Colon (tissue), 2 donors: ENCODE data around the gene RNF224.
A peak's percentile ranks its signal among the peaks of the same experiment; 100 is the strongest.

ENCODE experiments used
- FAIRE-seq: peaks from 2 replicates; lab custom pipeline; 2012; peaks lifted over from hg19 to GRCh38; lab: Jason Lieb, UNC
- donor health status: control.
- donor health status: control.

RNF224 gene

DNA sequence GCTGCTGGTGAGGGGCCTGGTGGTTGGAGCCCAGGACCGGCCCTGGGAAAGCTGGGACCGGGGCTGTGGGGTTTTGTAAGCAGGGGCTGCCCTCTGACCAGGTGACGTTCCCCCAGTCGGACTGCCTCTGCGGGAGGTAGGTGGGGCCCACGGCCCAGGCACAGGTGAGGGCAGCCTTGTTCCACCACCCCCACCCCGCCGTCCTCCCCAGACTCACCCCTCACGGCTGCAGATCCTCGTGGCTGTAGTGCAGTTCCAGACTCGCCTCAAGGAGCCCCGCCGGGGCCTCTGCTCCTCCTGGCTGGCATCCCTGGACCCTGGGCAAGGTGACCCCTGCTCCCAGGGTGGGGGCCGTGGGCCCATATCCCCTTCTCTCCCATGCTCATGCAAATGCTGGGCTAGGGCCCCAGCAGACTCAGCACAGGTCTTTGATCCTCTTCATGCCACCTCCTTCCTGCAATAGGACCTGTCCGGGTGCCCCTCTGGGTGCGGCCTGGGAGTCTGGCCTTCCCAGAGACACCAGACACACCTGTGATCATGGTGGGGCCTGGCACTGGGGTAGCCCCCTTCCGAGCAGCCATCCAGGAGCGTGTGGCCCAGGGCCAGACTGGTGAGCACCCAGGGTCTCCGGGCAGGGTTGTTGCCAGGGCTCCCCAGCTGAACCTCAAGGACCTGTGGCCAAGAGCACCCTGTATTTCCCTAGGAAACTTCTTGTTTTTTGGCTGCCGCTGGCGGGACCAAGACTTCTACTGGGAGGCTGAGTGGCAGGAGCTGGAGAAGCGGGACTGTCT, 11.9 kb upstream of the RNF224 start:
- no peak for FAIRE-seq

- FAIRE-seq, result no peak
Observed at GRCh38 chr9:137216188-137216965, 10.9 kb upstream of the RNF224 start.

- FAIRE-seq, result no peak
Observed at GRCh38 chr9:137217276-137218211, 9.8 kb upstream of the RNF224 start.

DNA sequence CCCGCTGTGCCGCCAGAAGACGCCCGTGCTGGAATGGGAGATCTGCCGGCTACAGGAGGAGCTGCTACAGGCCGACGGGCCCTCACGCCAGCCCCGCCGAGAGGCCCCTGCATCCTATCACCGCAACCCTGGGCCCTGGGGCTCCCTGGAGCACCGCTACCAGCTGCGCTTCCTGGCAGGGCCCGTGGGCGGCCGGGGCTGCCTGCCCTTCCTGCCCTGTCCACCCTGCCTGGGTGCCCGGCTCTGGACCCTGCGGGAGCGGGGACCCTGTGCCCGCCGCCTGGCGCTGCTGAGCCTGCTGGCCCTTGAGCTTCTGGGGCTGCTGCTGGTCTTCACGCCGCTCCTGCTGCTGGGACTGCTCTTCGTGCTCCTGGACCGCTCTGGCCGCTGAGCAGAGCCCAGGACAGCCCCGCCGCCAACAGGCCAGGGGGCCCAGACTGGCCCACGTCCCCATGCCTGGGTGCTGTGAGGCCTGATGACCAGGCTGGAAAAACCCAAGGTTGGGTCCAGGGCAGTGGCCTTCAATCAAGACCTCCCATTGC, 9.0 kb upstream of the RNF224 start:
- no peak for FAIRE-seq

- FAIRE-seq, result no peak
Observed at GRCh38 chr9:137218754-137219271, 8.5 kb upstream of the RNF224 start.

DNA sequence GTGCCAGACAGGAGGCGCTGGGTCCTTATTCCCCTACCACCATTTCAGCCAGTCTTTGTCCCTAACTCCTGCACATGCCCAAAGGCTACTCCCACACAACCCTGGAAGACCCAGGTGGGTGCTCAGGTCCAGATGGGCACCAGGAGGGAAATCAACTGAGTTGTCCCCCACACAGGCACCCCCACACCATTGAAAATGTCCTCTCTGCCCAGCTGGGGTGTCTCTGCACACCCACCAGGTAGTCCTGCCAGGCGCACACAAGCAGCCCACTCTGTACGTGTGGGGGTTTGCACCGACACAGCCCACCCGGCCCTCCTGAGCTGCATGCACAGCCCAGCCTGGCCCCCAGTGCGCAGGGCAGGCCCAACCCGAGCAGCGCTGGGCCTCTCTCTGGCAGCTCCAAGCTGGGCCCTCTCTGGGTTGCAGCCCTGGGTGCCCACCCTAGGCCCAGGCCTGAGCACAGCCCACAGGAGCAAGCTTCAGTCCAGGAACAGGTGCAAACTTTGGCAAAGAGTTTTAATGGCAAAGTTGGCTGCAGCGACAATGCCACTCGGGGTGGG, 7.5 kb upstream of the RNF224 start:
- FAIRE-seq, result no peak

DNA sequence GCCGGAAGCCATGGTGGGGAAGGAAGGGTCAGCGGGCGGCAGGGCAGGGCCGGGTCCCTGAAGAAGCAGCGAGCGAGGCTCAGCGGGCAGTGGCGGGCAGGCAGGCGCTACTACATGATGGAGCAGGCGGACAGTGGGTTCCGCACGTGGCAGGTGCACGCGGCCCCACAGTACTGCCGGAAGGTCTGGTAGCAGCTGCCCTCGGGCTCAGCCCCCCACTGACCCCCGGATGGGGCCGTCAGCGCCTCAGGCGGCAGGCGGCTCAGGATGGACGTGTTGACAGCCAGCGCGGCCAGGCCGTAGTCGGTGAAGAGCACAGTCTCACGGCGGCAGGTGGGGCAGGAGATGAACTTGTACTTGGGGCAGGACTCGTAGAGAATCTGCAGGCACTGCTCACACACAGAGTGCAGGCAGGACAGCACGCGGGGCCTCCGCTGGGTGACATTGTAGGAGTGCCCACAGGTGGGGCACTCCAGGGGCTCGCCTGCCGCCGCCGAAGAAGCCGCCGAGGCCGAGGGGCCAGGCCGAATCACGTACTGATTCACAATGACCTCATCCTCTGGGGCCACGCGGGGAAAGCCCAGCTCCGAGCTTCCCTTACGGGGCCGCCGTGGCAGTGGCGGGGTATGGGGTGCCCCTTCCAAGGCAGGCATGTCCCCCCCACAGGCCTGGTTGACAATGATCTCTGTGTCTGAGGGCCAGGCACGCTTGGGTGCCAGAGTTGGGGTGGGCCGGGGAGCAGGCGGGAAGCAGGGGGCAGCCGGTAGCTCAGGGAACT, 6.8 kb upstream of the RNF224 start:
- no peak for FAIRE-seq

- no peak for FAIRE-seq
Observed at GRCh38 chr9:137221095-137221505, 6.2 kb upstream of the RNF224 start.

DNA sequence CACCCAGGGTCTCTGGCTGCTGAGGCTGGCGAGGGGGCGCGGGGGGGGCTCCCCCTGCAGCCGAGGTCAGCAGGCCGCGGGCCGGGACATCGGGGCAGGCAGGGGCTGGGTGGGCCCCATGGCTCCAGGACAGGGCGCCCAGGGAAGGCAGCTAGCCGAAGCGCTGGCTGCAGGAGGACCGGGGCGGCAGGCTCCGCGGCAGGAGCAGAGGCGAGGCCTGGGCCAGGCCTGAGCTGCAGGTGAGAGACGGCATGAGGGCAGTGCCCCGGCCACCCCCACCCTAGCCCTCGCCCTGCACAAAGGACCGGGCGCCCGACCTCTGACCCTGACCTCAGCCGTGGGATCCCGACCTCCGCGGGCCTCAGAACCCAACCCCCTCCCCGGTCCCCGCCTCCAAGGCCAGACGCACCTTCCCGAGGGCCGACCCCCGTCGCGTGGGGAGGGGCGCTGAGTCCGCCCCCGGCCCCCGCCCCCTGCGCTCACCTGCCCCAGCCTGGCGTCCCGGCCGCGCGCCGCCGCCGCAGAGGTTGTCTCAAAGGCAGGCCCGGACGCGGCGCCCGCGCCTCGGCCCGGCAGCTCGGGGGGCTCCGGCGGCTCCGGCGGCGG, 5.7 kb upstream of the RNF224 start:
- no peak for FAIRE-seq

- FAIRE-seq, result no peak
Observed at GRCh38 chr9:137222190-137223077, 4.9 kb upstream of the RNF224 start, which contains the start of gene RNF208. Gene RNF208, minus strand, starts transcription at chr9:137222240. Its CDS starts 1,028 bp downstream, at chr9:137221212.

DNA sequence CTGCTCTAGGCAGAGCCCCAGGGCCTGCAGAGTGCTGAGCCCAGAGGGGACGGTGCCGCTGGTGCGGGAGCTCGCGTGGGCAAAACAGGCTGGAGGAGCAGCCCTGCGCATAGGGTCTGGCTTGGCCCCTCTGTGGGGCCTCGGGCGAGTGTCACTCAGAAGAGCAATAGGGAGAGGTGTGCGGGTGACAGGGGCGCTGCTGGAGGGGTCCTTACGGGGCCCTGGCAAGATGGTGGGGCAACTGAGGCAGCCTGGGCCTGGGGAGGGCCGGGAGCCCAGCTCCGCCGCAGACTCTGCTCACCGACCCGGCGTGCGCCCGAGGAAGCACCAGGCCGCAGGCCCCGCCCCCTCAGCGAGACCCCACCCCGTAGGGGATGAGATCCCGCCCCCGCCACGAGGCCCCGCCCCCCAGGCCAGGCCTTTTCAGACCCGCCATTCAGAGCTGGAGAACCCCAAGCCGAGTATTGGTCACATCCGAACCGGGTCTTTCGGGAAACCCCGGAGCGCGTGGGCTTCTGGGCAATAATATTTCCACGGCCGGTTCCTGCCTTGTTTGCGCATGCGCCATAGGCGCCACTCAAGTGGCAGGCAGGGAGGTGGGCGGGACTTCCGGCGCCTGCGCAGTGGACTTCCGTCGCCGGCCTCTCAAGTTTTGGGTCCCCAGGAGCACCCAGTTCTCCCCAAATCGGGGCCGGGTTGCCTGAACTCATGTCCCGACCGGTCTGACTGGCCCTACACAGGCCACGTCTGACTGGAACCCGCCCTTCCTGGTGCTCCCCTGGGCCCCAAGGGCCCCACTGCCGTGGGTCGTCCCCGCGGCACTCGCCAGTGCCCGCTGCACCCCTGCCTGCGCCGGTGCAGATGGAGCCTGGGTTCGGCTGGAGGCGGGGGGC, 4.0 kb upstream of the RNF224 start:
- FAIRE-seq, result peak; percentile 5

- FAIRE-seq, result no peak
Observed at GRCh38 chr9:137224830-137225694, 2.2 kb upstream of the RNF224 start, which contains the start of gene CYSRT1. Gene CYSRT1, plus strand, starts transcription at chr9:137225174. Its CDS starts 448 bp downstream, at chr9:137225622.

- no peak for FAIRE-seq
Observed at GRCh38 chr9:137225699-137226331, 1.5 kb upstream of the RNF224 start.

GRCh38 chr9:137226338-137227053, 806 bp upstream of the RNF224 start:
- no peak for FAIRE-seq

- no peak for FAIRE-seq
Observed at GRCh38 chr9:137227853-137228505, 677 bp downstream of the RNF224 start.
